AG04450 (cell line): ENCODE measurements around the gene SMPD3. TPM values are rescaled to one million over a fixed set of nuclear protein-coding genes. Genes with fewer than 3 reads are reported as not detected.

Experiments
- CTCF ChIA-PET: fragments of 300-600, 350-600 bp; formaldehyde crosslinking; extraction: SDS; loops from one replicate; lab custom pipeline; 2022; ENCODE audit warnings: antibody characterized with exemption, inconsistent platforms; lab: Charles Lee
- POLR2A ChIA-PET: fragments of 350-600 bp; formaldehyde crosslinking; extraction: SDS; loops from one replicate; lab custom pipeline; 2021; ENCODE audit warnings: antibody characterized with exemption, inconsistent platforms; lab: Yijun Ruan, JAX
- DNase-seq: peaks from one replicate; pipeline ENCODE4 v3.0.0-alpha.2; 2011; ENCODE audit warnings: low read depth, low spot score
- H3K27ac ChIP-seq: one replicate; pipeline ENCODE4 v1.5.1; 2012; ENCODE audit warnings: low read depth, low read length, control low read depth
- H3K27me3 ChIP-seq: one replicate; pipeline ENCODE4 v1.6.0; 2012; ENCODE audit warnings: low read length; ENCODE audit not compliant: control insufficient read depth, insufficient read depth
- H3K4me3 ChIP-seq: 2 replicates; pipeline ENCODE4 v1.5.1; 2011; ENCODE audit warnings: mild to moderate bottlenecking, low read depth, low read length, control low read depth
- H3K9me3 ChIP-seq: 2 replicates; pipeline ENCODE4 v1.5.1; 2012; ENCODE audit warnings: low read length; ENCODE audit not compliant: control insufficient read depth, insufficient read depth
- CTCF ChIP-seq: IDR thresholded peaks from 2 replicates; pipeline ENCODE4 v1.5.1; 2011; ENCODE audit warnings: low read depth, low read length, control low read depth, inconsistent platforms
- polyA plus RNA-seq: library from polyadenylated mRNA; depleted of rRNA; stranded (reverse); fragments of >200 nt; gene quantifications from 2 replicates; pipeline ENCODE4 v1.2.3, GENCODE V29; 2011

Gene SMPD3
- polyA plus RNA-seq, 1 experiment = not detected

- CTCF ChIA-PET = interaction anchor here (1.0 kb wide), 1 partner anchor 55 kb away, joined by 4 read pairs; no protein-coding TSS in a partner anchor
These were observed 3.9 kb upstream of the SMPD3 start for GRCh38 chr16:68452176-68452575.

GRCh38 chr16:68451676-68452075 lies 3.4 kb upstream of the SMPD3 start:
- POLR2A ChIA-PET = no interaction called here
- CTCF ChIA-PET = no interaction called here
- H3K9me3 ChIP-seq = peaks cover 6% of the 10 kb centered on the region; the same call in 1 of the 2 replicates
- DNase-seq = no peak
- no peak for TF ChIP-seq CTCF
- H3K27me3 ChIP-seq = peaks cover 9% of the 10 kb centered on the region
- no peak overlapping the region for H3K27ac ChIP-seq
- no peak overlapping the region for H3K4me3 ChIP-seq

More at GRCh38 chr16:68452176-68452575, 3.9 kb upstream of the SMPD3 start:
- peaks cover 6% of the 10 kb centered on the region; the same call in 1 of the 2 replicates for H3K9me3 ChIP-seq
- no peak for TF ChIP-seq CTCF
- POLR2A ChIA-PET = no interaction called here
- no peak for DNase-seq
- H3K27me3 ChIP-seq = peaks cover 5% of the 10 kb centered on the region
- no peak overlapping the region for H3K4me3 ChIP-seq
- no peak overlapping the region for H3K27ac ChIP-seq

GRCh38 chr16:68450741-68451255 lies 2.5 kb upstream of the SMPD3 start:
- CTCF ChIA-PET = no interaction called here

GRCh38 chr16:68447653-68448359 lies 502 bp downstream of the SMPD3 start:
- Histone ChIP-seq H3K4me3 (peak overlapping the region; percentile 50), H3K27ac (no peak overlapping the region), H3K9me3 (peaks cover 6% of the 10 kb centered on the region; the same call in 1 of the 2 replicates), H3K27me3 (peaks cover 15% of the 10 kb centered on the region)
- no peak for TF ChIP-seq CTCF
- ChIA-PET POLR2A (interaction anchor here (0.7 kb wide), 1 partner anchor 137 kb away, joined by 3 read pairs; no protein-coding TSS in a partner anchor), CTCF (no interaction called here)
- no peak for DNase-seq

More at GRCh38 chr16:68450741-68451255, 2.5 kb upstream of the SMPD3 start:
- TF ChIP-seq CTCF = no peak
- DNase-seq = no peak
- H3K9me3 ChIP-seq = peaks cover 6% of the 10 kb centered on the region; the same call in 1 of the 2 replicates
- no peak overlapping the region for H3K4me3 ChIP-seq
- no peak overlapping the region for H3K27ac ChIP-seq
- peaks cover 12% of the 10 kb centered on the region for H3K27me3 ChIP-seq
- POLR2A ChIA-PET = interaction anchor here (0.6 kb wide), 1 partner anchor 902 kb away, joined by 3 read pairs; no protein-coding TSS in a partner anchor
